GM12872 (cell line): ENCODE results near the gene C19orf25.

Source experiments
- CTCF ChIP-seq: IDR thresholded peaks from 3 replicates; pipeline ENCODE4 v1.5.1; 2011; ENCODE audit warnings: low read depth, mild to moderate bottlenecking, low read length, moderate library complexity; ENCODE audit not compliant: insufficient read depth

C19orf25 gene

GRCh38 chr19:1524287-1524971 lies 45.4 kb upstream of the C19orf25 start:
- TF ChIP-seq CTCF = no peak

GRCh38 chr19:1523412-1524286 lies 44.6 kb upstream of the C19orf25 start, which contains the start of gene PLK5:
PLK5 (plus strand) TSS chr19:1524077; CDS start chr19:1526997, 2,920 bp downstream.
- no peak for TF ChIP-seq CTCF

GRCh38 chr19:1522838-1523237 lies 43.8 kb upstream of the C19orf25 start:
- no peak for TF ChIP-seq CTCF

- TF ChIP-seq CTCF = no peak
Observed at GRCh38 chr19:1522061-1522460, 43.0 kb upstream of the C19orf25 start.

GRCh38 chr19:1521636-1522035 lies 42.6 kb upstream of the C19orf25 start:
- no peak for TF ChIP-seq CTCF

GRCh38 chr19:1520203-1520780 lies 41.3 kb upstream of the C19orf25 start:
- no peak for TF ChIP-seq CTCF

GRCh38 chr19:1518471-1518870 lies 39.5 kb upstream of the C19orf25 start:
- TF ChIP-seq CTCF = no peak
